Upper lobe of left lung (tissue), 6 donors: ENCODE measurements around the gene CEBPB. TPM values are rescaled to one million over a fixed set of nuclear protein-coding genes. Genes with fewer than 3 reads are reported as not detected.

Source experiments
- ATAC-seq, 2 donors: fragments of 200-7000 bp; cut with Tn5 transposase; one replicate each; pipeline ENCODE4 v1.9.1; 2022; ENCODE audit warnings: mild to moderate bottlenecking in 2 of 2, moderate library complexity in 2 of 2; ENCODE audit not compliant: low FRiP score in 2 of 2
- DNase-seq, 2 donors: peaks; one replicate each; pipeline ENCODE4 v3.0.0-alpha.2; 2019 to 2020
- H3K27ac ChIP-seq, 4 donors: fragments of 200-600 bp; sonication (generic); one replicate each; pipeline ENCODE4 v1.5.1; 2016 to 2019
- H3K27me3 ChIP-seq, 4 donors: fragments of 200-600 bp; sonication (generic); one replicate each; pipeline ENCODE4 v1.5.1; 2017 to 2019
- H3K36me3 ChIP-seq, 4 donors: fragments of 200-600 bp; sonication (generic); one replicate each; pipeline ENCODE4 v1.5.1; 2016 to 2019
- H3K4me1 ChIP-seq, 4 donors: fragments of 200-600 bp; sonication (generic); one replicate each; pipeline ENCODE4 v1.5.1; 2018 to 2019
- H3K4me3 ChIP-seq, 4 donors: fragments of 200-600 bp; sonication (generic); one replicate each; pipeline ENCODE4 v1.5.1; 2017 to 2019; ENCODE audit warnings: mild to moderate bottlenecking in 2 of 4, moderate library complexity in 1 of 4
- H3K9me3 ChIP-seq, 4 donors: fragments of 200-600 bp; sonication (generic); one replicate each; pipeline ENCODE4 v1.5.1; 2018 to 2019
- EP300 ChIP-seq, 4 donors: sonication (generic); formaldehyde crosslinking; IDR thresholded peaks; one replicate each; pipeline ENCODE4 v1.5.1; 2017; ENCODE audit warnings: antibody characterized with exemption in 4 of 4, control low read depth in 2 of 4
- POLR2A ChIP-seq, 4 donors: fragments of 450-650 bp; IDR thresholded peaks; one replicate each; pipeline ENCODE4 v1.5.1; 2016 to 2017; ENCODE audit warnings: antibody characterized with exemption in 4 of 4, mild to moderate bottlenecking in 2 of 4
- POLR2AphosphoS5 ChIP-seq, 2 donors: sonication (generic); formaldehyde crosslinking; IDR thresholded peaks; one replicate each; pipeline ENCODE4 v1.5.1; 2017; ENCODE audit warnings: antibody characterized with exemption in 2 of 2
- WGBS, 2 donors: methylation state at CpG; one replicate each; pipeline ENCODE4 v1.1.5; 2017 to 2018; 5-methylcytosine and 5-hydroxymethylcytosine counted together
- total RNA-seq, 6 donors: library from RNA; depleted of rRNA in 4 of 6; stranded (reverse); fragments of >200 nt in 4 of 6; gene quantifications; one replicate each; pipeline versions ENCODE4 v1.1.0 to v1.2.1, GENCODE V29; 2016 to 2021
- TF ChIP-seq, protein P1 (sequence below), 6 experiments: fragments of 450-650 bp in 4 of 6; fragments of 200-600 bp in 2 of 6; sonication (generic) in 2 of 6; IDR thresholded peaks; one replicate each; pipeline ENCODE4 v1.5.1; 2016 to 2019; ENCODE audit warnings: antibody characterized with exemption in 6 of 6
- donor health status: DM: no; HTN: no; CAD: no; lungs with moderate emphysema.
- donor health status: DM: no; HTN: yes; CAD: no; lungs with severe emphysema.

CEBPB gene
- total RNA-seq, 6 donors from 2014 or later = 161 to 411 (median 292) TPM

DNA sequence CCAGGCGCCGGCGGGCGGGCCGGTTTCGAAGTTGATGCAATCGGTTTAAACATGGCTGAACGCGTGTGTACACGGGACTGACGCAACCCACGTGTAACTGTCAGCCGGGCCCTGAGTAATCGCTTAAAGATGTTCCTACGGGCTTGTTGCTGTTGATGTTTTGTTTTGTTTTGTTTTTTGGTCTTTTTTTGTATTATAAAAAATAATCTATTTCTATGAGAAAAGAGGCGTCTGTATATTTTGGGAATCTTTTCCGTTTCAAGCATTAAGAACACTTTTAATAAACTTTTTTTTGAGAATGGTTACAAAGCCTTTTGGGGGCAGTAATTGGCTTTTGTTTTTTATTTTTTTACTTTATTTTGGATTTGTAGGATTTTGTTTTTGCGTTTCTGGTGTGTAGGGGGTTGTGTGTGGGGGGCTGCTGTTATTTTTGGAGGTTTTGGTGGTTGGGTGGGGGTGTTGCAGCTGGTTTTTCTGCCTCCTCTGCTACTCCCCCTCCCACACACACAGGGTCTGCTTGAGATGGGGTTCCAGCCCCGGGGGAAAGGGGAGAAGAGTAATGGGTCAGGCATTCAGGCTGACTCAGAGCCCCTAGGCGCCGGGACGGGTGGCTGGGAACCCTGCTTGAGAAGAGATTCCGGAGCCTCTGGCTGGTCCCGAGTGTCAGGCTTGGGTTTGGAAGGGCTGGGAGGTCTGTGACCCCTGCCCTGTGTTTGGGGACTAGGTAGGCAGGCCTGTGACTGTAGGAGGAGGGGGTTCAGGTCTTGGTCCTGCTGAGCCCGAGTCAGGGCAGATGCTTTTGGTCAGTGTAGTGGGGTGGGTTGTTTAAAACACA is 2.0 kb downstream of the CEBPB start:
- peak; percentile 83 to 93 for DNase-seq
- peaks cover 29 to 41% (median 35%) of the 10 kb centered on the region in 4 donors for H3K4me1 ChIP-seq
- H3K36me3 ChIP-seq = peaks cover 0 to 48% (median 14%) of the 10 kb centered on the region in 4 donors
- H3K27me3 ChIP-seq = no peaks in the 10 kb centered on the region
- H3K9me3 ChIP-seq = no peaks in the 10 kb centered on the region
- peak overlapping the region; percentile 60 to 94 (median 76) for H3K4me3 ChIP-seq
- WGBS, 2 donors = 3% methylated on average over 20 to 25 of the region's 25 CpGs
- H3K27ac ChIP-seq = peak overlapping the region; percentile 98 to 100 (median 100)
- peak in 1 of 2 donors; percentile 51 for ATAC-seq
- TF ChIP-seq, protein P1, sequence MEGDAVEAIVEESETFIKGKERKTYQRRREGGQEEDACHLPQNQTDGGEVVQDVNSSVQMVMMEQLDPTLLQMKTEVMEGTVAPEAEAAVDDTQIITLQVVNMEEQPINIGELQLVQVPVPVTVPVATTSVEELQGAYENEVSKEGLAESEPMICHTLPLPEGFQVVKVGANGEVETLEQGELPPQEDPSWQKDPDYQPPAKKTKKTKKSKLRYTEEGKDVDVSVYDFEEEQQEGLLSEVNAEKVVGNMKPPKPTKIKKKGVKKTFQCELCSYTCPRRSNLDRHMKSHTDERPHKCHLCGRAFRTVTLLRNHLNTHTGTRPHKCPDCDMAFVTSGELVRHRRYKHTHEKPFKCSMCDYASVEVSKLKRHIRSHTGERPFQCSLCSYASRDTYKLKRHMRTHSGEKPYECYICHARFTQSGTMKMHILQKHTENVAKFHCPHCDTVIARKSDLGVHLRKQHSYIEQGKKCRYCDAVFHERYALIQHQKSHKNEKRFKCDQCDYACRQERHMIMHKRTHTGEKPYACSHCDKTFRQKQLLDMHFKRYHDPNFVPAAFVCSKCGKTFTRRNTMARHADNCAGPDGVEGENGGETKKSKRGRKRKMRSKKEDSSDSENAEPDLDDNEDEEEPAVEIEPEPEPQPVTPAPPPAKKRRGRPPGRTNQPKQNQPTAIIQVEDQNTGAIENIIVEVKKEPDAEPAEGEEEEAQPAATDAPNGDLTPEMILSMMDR (IDR thresholded peaks at IDR 0.05) = no peak
- peak in 1 of 4 donors; percentile 9 for TF ChIP-seq POLR2A (IDR thresholded peaks at IDR 0.05)
- TF ChIP-seq POLR2AphosphoS5 (IDR thresholded peaks at IDR 0.05) = peak; percentile 56 to 63

DNA sequence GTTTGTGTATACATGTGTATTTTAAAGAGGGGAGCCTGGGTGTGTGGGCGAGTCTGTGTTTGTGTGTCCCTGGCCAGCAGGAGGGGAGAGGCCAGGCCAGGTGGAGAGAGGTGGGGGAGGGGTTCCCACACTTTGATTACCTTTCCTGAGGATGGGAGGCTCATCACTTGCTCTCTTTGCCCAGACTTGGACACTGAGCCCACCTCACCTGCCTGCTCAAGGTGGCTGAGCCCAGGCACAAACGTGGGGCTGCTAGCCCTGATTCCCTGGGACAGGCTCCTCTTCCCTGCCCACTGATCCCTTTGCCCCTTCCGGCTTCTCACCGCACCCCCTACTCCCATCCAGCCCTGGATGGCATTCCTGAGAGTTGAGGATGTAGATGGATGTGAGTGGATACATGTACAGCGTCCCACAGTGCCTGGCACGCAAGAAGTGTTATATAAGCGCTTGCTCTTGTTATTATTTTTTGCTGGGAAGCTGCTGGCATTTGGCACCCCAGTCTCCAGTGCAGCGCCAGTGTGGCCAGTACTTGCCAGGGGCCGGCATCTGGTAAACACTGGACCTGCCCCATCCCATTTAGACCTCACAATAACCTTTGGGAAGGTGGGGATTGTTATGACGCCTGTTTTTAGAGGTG is 2.7 kb downstream of the CEBPB start:
- DNase-seq = no peak
- TF ChIP-seq, protein P1 (IDR thresholded peaks at IDR 0.05) = no peak
- peak in 2 of 4 donors; percentile 4 to 32 for TF ChIP-seq POLR2A (IDR thresholded peaks at IDR 0.05)
- TF ChIP-seq POLR2AphosphoS5 (IDR thresholded peaks at IDR 0.05) = peak in 1 of 2 donors; percentile 6
- TF ChIP-seq EP300 (IDR thresholded peaks at IDR 0.05) = no peak
- WGBS, 2 donors = 51 to 69% methylated on average over 10 of the region's 10 CpGs
- ATAC-seq = no peak
- Histone ChIP-seq H3K4me1 (peaks cover 25 to 38% (median 31%) of the 10 kb centered on the region in 4 donors), H3K36me3 (peaks cover 0 to 48% (median 14%) of the 10 kb centered on the region in 4 donors), H3K4me3 (peak overlapping the region; percentile 60 to 94 (median 76)), H3K27ac (peak overlapping the region; percentile 98 to 100 (median 100)), H3K27me3 (no peaks in the 10 kb centered on the region), H3K9me3 (no peaks in the 10 kb centered on the region)

DNA sequence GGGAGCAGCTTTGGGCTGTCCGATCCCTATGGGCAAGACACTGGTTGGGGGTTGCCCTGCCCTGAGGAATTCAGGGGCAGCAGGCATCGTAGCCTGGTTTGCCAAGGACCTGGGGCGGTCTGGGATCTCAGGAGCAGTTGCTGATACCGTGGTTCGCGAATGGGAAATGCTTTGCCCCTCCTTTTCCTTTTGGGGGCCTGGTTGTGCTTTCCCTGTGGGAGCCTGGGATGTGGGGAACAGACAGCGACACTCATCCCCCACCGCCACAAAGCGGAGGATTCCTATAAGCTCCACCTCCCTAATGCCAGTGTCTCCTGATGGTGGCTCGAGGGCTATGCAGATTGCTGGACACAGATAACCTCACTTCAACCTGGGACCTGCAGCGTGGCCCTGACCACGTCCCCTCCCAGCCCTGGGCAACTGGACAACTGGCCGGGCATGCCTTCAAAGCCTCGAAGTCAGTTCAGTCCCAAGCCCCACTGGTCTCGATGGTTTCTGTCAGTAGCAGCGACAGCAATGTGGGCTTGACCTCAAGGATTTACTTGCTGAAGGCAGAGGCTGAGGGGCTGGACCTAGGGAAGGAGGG is 3.3 kb downstream of the CEBPB start:
- H3K27ac ChIP-seq = peak overlapping the region; percentile 98 to 100 (median 100)
- WGBS, 2 donors = 42 to 58% methylated on average over 9 to 16 of the region's 16 CpGs
- H3K4me1 ChIP-seq = peaks cover 25 to 38% (median 31%) of the 10 kb centered on the region in 4 donors
- no peak for ATAC-seq
- peak in 1 of 2 donors; percentile 46 for DNase-seq
- H3K9me3 ChIP-seq = no peaks in the 10 kb centered on the region
- no peaks in the 10 kb centered on the region for H3K27me3 ChIP-seq
- peak overlapping the region; percentile 60 to 94 (median 76) for H3K4me3 ChIP-seq
- TF ChIP-seq, protein P1 (IDR thresholded peaks at IDR 0.05) = no peak
- TF ChIP-seq POLR2AphosphoS5 (IDR thresholded peaks at IDR 0.05) = peak; percentile 12 to 28
- no peak for TF ChIP-seq EP300 (IDR thresholded peaks at IDR 0.05)
- peak in 1 of 4 donors; percentile 55 for TF ChIP-seq POLR2A (IDR thresholded peaks at IDR 0.05)
- H3K36me3 ChIP-seq = peaks cover 0 to 48% (median 14%) of the 10 kb centered on the region in 4 donors

DNA sequence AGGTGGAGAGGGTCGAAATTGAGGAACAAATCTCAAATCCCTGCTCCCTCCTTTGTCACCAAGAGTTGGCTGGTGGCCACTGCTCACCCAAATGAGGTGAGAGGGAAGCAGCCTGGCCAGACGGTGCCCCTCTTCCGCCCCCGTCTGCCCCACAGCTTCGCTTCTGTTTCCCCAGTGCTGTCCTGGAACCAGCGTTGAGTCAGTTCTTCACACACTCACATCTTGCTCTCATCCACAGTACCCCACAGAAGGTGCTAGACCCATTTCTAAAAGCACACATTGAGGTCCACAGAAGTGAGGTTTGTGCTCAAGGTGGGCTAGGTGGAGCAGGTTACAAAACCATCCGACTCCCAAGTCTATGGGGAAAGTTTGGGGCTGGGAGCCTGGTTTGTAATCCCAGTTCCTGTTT is 3.8 kb downstream of the CEBPB start:
- peaks cover 0 to 48% (median 14%) of the 10 kb centered on the region in 4 donors for H3K36me3 ChIP-seq
- WGBS, 2 donors = 63 to 70% methylated on average over 7 of the region's 7 CpGs
- TF ChIP-seq, protein P1 (IDR thresholded peaks at IDR 0.05) = no peak
- TF ChIP-seq POLR2A (IDR thresholded peaks at IDR 0.05) (peak in 2 of 4 donors; percentile 6 to 14), POLR2AphosphoS5 (IDR thresholded peaks at IDR 0.05) (peak; percentile 4 to 55)
- no peaks in the 10 kb centered on the region for H3K27me3 ChIP-seq
- DNase-seq (no peak), ATAC-seq (no peak)
- peak overlapping the region; percentile 60 to 94 (median 76) for H3K4me3 ChIP-seq
- peaks cover 25 to 36% (median 30%) of the 10 kb centered on the region in 4 donors for H3K4me1 ChIP-seq
- H3K9me3 ChIP-seq = no peaks in the 10 kb centered on the region
- H3K27ac ChIP-seq = peak overlapping the region; percentile 98 to 100 (median 100)
